ENCODE data around the gene GCLM.
"Not testable (repeated sequence)": the region's sequence is repeated elsewhere in the genome, so short reads cannot be mapped to it uniquely, and the experiment has no call there.

GCLM gene, protein sequence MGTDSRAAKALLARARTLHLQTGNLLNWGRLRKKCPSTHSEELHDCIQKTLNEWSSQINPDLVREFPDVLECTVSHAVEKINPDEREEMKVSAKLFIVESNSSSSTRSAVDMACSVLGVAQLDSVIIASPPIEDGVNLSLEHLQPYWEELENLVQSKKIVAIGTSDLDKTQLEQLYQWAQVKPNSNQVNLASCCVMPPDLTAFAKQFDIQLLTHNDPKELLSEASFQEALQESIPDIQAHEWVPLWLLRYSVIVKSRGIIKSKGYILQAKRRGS

DNA sequence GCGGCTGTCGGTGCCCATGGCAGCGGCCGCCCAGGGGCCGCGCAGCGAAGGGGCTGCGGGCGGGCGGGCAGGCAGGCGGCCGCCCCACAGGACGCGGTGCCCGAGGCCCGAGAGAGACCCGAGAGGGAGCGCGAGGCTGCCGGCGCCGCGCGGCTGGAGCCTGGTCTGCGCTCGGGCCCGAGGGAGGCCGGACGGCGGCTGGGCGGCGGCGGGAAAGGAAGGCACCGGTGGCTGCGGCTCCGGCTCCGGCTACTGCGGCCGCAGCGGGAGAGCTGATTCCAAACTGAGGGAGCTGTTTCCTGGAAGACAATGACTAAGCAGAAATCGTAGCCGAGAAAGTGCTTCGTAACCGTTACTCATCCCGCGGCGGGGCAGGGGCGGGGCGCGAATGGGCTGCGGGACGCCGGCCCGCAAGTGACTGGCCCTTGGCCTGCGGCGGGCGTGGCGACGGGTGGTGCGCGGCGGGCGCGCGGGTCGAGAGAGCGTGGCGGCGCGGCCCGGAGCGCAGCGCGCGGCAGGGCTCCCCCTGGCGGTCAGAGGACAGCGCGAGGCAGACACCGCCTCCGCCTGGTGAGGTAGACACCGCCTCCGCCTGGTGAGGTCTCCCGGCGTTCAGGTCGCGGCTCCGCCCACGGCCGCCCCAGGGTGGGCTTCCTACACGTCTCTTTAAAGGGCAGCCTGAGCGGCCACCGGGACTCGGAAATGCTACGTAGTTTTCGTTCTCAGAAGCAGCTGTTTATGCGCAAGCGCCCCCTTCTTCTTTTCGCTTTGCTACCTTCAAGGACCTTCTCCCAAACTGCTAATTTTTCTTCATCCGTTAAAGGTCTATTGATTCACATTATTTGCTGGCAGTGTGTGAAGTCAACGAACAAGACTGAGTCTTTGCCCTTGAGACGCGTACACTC lies at the start of gene GCLM:
GCLM (minus strand) TSS at position 285 of the 905 bp plus-strand sequence; CDS start at position 18, 267 bp downstream.
- peak; percentile 60 for TF ChIP-seq POLR2A (IDR thresholded peaks at IDR 0.05; ENCODE audit: extremely low read depth, insufficient read length)
- TF ChIP-seq MYC (IDR thresholded peaks at IDR 0.05; ENCODE audit: low read depth, low read length), result peak; percentile 89
- peak; percentile 81 for TF ChIP-seq MAX (IDR thresholded peaks at IDR 0.05; ENCODE audit: low read depth, low read length)
- peak; percentile 56 for TF ChIP-seq CTCF (IDR thresholded peaks at IDR 0.05; ENCODE audit: low read depth, low read length)
- peak; percentile 92 for DNase-seq (ENCODE audit: low read depth)
- peak within 1 kb of the TSS; percentile 82 for H3K4me3 ChIP-seq (ENCODE audit: low read depth, low read length)

- peak; percentile 11 for DNase-seq (ENCODE audit: low read depth)
- H3K4me3 ChIP-seq (ENCODE audit: low read depth, low read length), result no peak overlapping the region
- TF ChIP-seq POLR2A (IDR thresholded peaks at IDR 0.05; ENCODE audit: extremely low read depth, insufficient read length) (no peak), MYC (IDR thresholded peaks at IDR 0.05; ENCODE audit: low read depth, low read length) (no peak), MAX (IDR thresholded peaks at IDR 0.05; ENCODE audit: low read depth, low read length) (no peak), CTCF (IDR thresholded peaks at IDR 0.05; ENCODE audit: low read depth, low read length) (no peak)
Observed at GRCh38 chr1:93958726-93959100, 49.5 kb upstream of the GCLM start.

- TF ChIP-seq CTCF (IDR thresholded peaks at IDR 0.05; ENCODE audit: low read depth, low read length), result no peak
- no peak for TF ChIP-seq POLR2A (IDR thresholded peaks at IDR 0.05; ENCODE audit: extremely low read depth, insufficient read length)
- no peak for TF ChIP-seq MAX (IDR thresholded peaks at IDR 0.05; ENCODE audit: low read depth, low read length)
- no peak for TF ChIP-seq MYC (IDR thresholded peaks at IDR 0.05; ENCODE audit: low read depth, low read length)
- DNase-seq (ENCODE audit: low read depth), result no peak
- no peak overlapping the region for H3K4me3 ChIP-seq (ENCODE audit: low read depth, low read length)
Observed at GRCh38 chr1:93958032-93958725, 48.9 kb upstream of the GCLM start.

DNA sequence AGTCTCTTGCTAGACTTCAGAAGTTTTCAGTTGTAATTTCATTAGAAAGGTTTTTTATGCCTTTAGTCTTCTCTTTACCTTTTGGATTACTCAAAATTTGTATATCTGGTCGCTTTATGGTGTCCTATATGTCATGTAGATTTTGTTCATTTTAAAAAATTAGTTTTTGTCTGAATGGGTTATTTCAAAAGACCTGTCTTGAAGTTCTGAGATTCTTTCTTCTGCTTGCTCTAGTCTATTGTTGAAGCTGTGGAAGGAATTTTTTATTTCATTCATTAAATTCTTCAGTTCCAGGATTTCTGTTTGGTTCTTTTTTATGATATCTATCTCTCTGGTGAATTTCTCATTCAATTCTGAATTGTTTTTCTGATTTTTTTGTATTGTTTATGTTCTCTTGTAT lies 46.5 kb upstream of the GCLM start:
- TF ChIP-seq CTCF (IDR thresholded peaks at IDR 0.05; ENCODE audit: low read depth, low read length) (no peak), POLR2A (IDR thresholded peaks at IDR 0.05; ENCODE audit: extremely low read depth, insufficient read length) (no peak), MYC (IDR thresholded peaks at IDR 0.05; ENCODE audit: low read depth, low read length) (no peak), MAX (IDR thresholded peaks at IDR 0.05; ENCODE audit: low read depth, low read length) (no peak)
- H3K4me3 ChIP-seq (ENCODE audit: low read depth, low read length), result no peak overlapping the region
- DNase-seq (ENCODE audit: low read depth), result no peak

DNA sequence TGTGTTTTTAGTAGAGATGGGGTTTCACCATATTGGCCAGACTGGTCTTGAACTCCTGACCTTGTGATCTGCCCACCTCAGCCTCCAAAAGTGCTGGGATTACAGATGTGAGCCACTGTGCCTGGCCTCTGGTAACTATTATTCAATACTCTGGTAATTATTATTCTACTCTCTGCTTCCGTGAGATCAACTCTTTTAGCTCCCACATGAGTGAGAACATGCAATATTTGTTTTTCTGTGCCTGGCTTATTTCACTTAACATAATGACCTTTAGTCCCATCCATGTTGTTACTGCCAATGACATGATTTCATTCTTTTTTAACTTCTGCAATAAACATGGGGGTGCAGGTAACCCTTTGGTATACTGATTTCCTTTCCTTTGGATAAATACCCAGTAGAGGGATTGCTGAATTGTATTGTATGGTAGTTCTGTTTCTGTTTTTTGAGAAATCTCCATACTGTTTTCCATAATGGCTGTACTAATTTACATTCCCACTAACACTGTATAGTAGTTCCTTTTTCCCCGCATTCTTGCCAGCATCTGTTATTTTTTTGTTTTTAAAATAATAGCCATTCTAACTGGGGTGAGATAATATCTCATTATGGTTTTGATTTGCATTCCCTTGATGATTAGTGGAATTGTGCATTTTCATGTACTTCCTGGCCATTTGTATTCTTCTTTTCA lies 37.9 kb upstream of the GCLM start:
- not testable (repeated sequence) for H3K4me3 ChIP-seq (ENCODE audit: low read depth, low read length); DNase-seq (ENCODE audit: low read depth)

All from NB4 (cell line).